ENCODE measurements around the gene CCL7.

CCL7 gene

GRCh38 chr17:34227707-34228106 is 42.3 kb upstream of the CCL7 start:
- TF ChIP-seq CTCF (IDR thresholded peaks at IDR 0.05), result no peak

- TF ChIP-seq CTCF (IDR thresholded peaks at IDR 0.05), result no peak
These were observed 41.2 kb upstream of the CCL7 start for GRCh38 chr17:34228781-34229180.

- no peak for TF ChIP-seq CTCF (IDR thresholded peaks at IDR 0.05)
These were observed 39.7 kb upstream of the CCL7 start for GRCh38 chr17:34230342-34230741.

GRCh38 chr17:34234616-34235015 is 35.4 kb upstream of the CCL7 start:
- no peak for TF ChIP-seq CTCF (IDR thresholded peaks at IDR 0.05)

- TF ChIP-seq CTCF (IDR thresholded peaks at IDR 0.05), result no peak
These were observed 34.5 kb upstream of the CCL7 start for GRCh38 chr17:34235389-34236028.

- TF ChIP-seq CTCF (IDR thresholded peaks at IDR 0.05), result no peak
These were observed 33.6 kb upstream of the CCL7 start for GRCh38 chr17:34236281-34236892.

GRCh38 chr17:34237458-34237857 is 32.6 kb upstream of the CCL7 start:
- no peak for TF ChIP-seq CTCF (IDR thresholded peaks at IDR 0.05)

Measured in LNCAP (cell line).